WTC11 (cell line): Measurements from ENCODE around the gene SIGLEC7. TPM values are rescaled to one million over a fixed set of nuclear protein-coding genes. Genes with fewer than 3 reads are reported as not detected.

ENCODE experiments used
- ATAC-seq: fragments of 200-7000 bp; cut with Tn5 transposase; 2 replicates; pipeline ENCODE4 v1.10.0; 2021; ENCODE audit warnings: mild to moderate bottlenecking, moderate library complexity
- CTCF ChIA-PET: fragments of 300-600 bp; sonication (Branson Sonifier 250); formaldehyde crosslinking; loops from one replicate; lab custom pipeline; 2021; ENCODE audit warnings: antibody characterized with exemption; lab: Charles Lee
- POLR2A ChIA-PET: fragments of 350-600 bp; sonication (Branson Sonifier 250); formaldehyde crosslinking; loops from one replicate; lab custom pipeline; 2021; ENCODE audit warnings: antibody characterized with exemption; lab: Charles Lee
- DNase-seq: peaks from one replicate; pipeline ENCODE4 v3.0.0; 2021; ENCODE audit warnings: low spot score
- H3K27ac Mint-ChIP-seq: 2 replicates; pipeline ENCODE4 v1.8.0; 2021; ENCODE audit warnings: mixed read lengths
- H3K27me3 Mint-ChIP-seq: 2 replicates; pipeline ENCODE4 v1.8.0; 2021; ENCODE audit warnings: low read depth, mild to moderate bottlenecking, moderate library complexity, mixed read lengths
- H3K36me3 Mint-ChIP-seq: 2 replicates; pipeline ENCODE4 v1.8.0; 2021; ENCODE audit warnings: mixed read lengths
- H3K4me1 Mint-ChIP-seq: 2 replicates; pipeline ENCODE4 v1.8.0; 2022; ENCODE audit warnings: mixed read lengths
- H3K4me3 Mint-ChIP-seq: 2 replicates; pipeline ENCODE4 v1.8.0; 2021; ENCODE audit warnings: mild to moderate bottlenecking, moderate library complexity, mixed read lengths
- H3K9me3 Mint-ChIP-seq: 2 replicates; pipeline ENCODE4 v1.8.0; 2021; ENCODE audit warnings: mixed read lengths
- ATF1 ChIP-seq: sonication (generic); formaldehyde crosslinking; IDR thresholded peaks from 2 replicates; pipeline ENCODE4 v1.8.1; 2023; ENCODE audit warnings: mild to moderate bottlenecking, moderate library complexity, missing genetic modification reagents
- CDX4 ChIP-seq: fragments of 250-450 bp; sonication (Bioruptor Pico); IDR thresholded peaks from 2 replicates; pipeline ENCODE4 v1.9.0; 2021; ENCODE audit warnings: moderate library complexity, mild to moderate bottlenecking, inconsistent platforms, borderline replicate concordance
- CREB1 ChIP-seq: sonication (generic); formaldehyde crosslinking; IDR thresholded peaks from 2 replicates; pipeline ENCODE4 v1.8.0; 2023; ENCODE audit warnings: mild to moderate bottlenecking, missing genetic modification reagents
- CREM ChIP-seq: sonication (generic); formaldehyde crosslinking; IDR thresholded peaks from 2 replicates; pipeline ENCODE4 v1.8.1; 2022; ENCODE audit warnings: mild to moderate bottlenecking, missing genetic modification reagents, moderate library complexity
- ELF4 ChIP-seq: sonication (generic); formaldehyde crosslinking; IDR thresholded peaks from 2 replicates; pipeline ENCODE4 v1.8.1; 2022; ENCODE audit warnings: low read depth, mild to moderate bottlenecking, moderate library complexity, missing genetic modification reagents
- FOXK1 ChIP-seq: sonication (generic); formaldehyde crosslinking; IDR thresholded peaks from 2 replicates; pipeline ENCODE4 v1.8.0; 2022; ENCODE audit warnings: mild to moderate bottlenecking, moderate library complexity, missing genetic modification reagents
- GTF2I ChIP-seq: fragments of 250-450 bp; sonication (Bioruptor Pico); conservative IDR thresholded peaks from 2 replicates; pipeline ENCODE4 v1.4.0; 2021; ENCODE audit warnings: mild to moderate bottlenecking
- JAZF1 ChIP-seq: fragments of 250-450 bp; sonication (Bioruptor Pico); IDR thresholded peaks from 2 replicates; pipeline ENCODE4 v1.9.0; 2021; ENCODE audit warnings: moderate library complexity, mild to moderate bottlenecking, inconsistent platforms
- JUN ChIP-seq: sonication (generic); formaldehyde crosslinking; IDR thresholded peaks from 2 replicates; pipeline ENCODE4 v1.8.0; 2023; ENCODE audit warnings: mild to moderate bottlenecking, missing genetic modification reagents
- NR2C2 ChIP-seq: sonication (generic); formaldehyde crosslinking; IDR thresholded peaks from 2 replicates; pipeline ENCODE4 v1.8.0; 2022; ENCODE audit warnings: mild to moderate bottlenecking, missing genetic modification reagents
- PRDM15 ChIP-seq: sonication (generic); formaldehyde crosslinking; IDR thresholded peaks from 2 replicates; pipeline ENCODE4 v1.8.0; 2022; ENCODE audit warnings: missing genetic modification reagents
- SMAD3 ChIP-seq: sonication (generic); formaldehyde crosslinking; IDR thresholded peaks from 2 replicates; pipeline ENCODE4 v1.8.0; 2022; ENCODE audit warnings: missing genetic modification reagents, mild to moderate bottlenecking, borderline replicate concordance
- SMAD4 ChIP-seq: sonication (generic); formaldehyde crosslinking; IDR thresholded peaks from 2 replicates; pipeline ENCODE4 v1.8.0; 2022; ENCODE audit warnings: mild to moderate bottlenecking, missing genetic modification reagents
- TEAD4 ChIP-seq: sonication (generic); formaldehyde crosslinking; IDR thresholded peaks from 2 replicates; pipeline ENCODE4 v1.8.0; 2022; ENCODE audit warnings: mild to moderate bottlenecking, missing genetic modification reagents
- ZMAT4 ChIP-seq: fragments of 250-450 bp; sonication (Bioruptor Pico); IDR thresholded peaks from 2 replicates; pipeline ENCODE4 v1.9.0; 2021; ENCODE audit warnings: mild to moderate bottlenecking
- ZNF317 ChIP-seq: sonication (generic); formaldehyde crosslinking; IDR thresholded peaks from 2 replicates; pipeline ENCODE4 v1.8.1; 2023; ENCODE audit warnings: low read depth, mild to moderate bottlenecking, moderate library complexity, missing genetic modification reagents, borderline replicate concordance
- ZNF416 ChIP-seq: fragments of 250-450 bp; sonication (Bioruptor Pico); IDR thresholded peaks from 2 replicates; pipeline ENCODE4 v1.9.0; 2021; ENCODE audit warnings: mild to moderate bottlenecking, inconsistent platforms
- total RNA-seq: library from RNA; stranded (reverse); gene quantifications from 3 replicates; pipeline ENCODE4 v1.2.3, GENCODE V29; 2021
- TF ChIP-seq, protein P1 (sequence below): sonication (generic); formaldehyde crosslinking; IDR thresholded peaks from 2 replicates; pipeline ENCODE4 v1.8.0; 2022; ENCODE audit warnings: mild to moderate bottlenecking, missing genetic modification reagents
- TF ChIP-seq, protein P2 (sequence below): sonication (generic); formaldehyde crosslinking; IDR thresholded peaks from 2 replicates; pipeline ENCODE4 v1.8.1; 2022; ENCODE audit warnings: mild to moderate bottlenecking, missing genetic modification reagents, moderate library complexity, borderline replicate concordance
- TF ChIP-seq, protein P3 (sequence below): sonication (generic); formaldehyde crosslinking; IDR thresholded peaks from 2 replicates; pipeline ENCODE4 v1.8.0; 2023; ENCODE audit warnings: missing genetic modification reagents
- TF ChIP-seq, protein P4 (sequence below): sonication (generic); formaldehyde crosslinking; IDR thresholded peaks from 2 replicates; pipeline ENCODE4 v1.8.1; 2023; ENCODE audit warnings: mild to moderate bottlenecking, missing genetic modification reagents, moderate library complexity
- TF ChIP-seq, protein P5 (sequence below): sonication (generic); formaldehyde crosslinking; IDR thresholded peaks from 2 replicates; pipeline ENCODE4 v1.8.1; 2023; ENCODE audit warnings: mild to moderate bottlenecking, missing genetic modification reagents, moderate library complexity

Gene SIGLEC7
- total RNA-seq, 1 experiment from 2014 or later = not detected

DNA sequence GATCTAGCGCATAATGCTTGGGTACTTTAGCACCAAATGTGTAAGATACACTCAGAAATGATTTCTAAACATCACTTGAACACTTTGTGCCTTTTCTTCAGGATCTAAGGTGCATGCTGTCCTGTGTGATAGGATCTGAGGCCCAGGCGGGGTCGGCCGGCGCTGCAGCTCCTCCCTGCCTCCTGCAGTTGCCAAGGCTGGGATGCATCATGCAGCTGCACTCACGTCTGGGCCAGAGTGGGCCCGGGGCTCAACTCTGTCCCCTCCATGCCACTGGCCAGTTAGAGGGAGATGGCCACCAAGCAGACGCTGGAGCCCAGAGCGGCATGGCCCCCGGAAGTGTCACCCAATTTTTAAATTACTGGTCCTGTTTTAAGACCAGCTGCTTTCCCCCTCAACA lies 53.5 kb downstream of the SIGLEC7 start (continued):
- TF ChIP-seq, protein P1, sequence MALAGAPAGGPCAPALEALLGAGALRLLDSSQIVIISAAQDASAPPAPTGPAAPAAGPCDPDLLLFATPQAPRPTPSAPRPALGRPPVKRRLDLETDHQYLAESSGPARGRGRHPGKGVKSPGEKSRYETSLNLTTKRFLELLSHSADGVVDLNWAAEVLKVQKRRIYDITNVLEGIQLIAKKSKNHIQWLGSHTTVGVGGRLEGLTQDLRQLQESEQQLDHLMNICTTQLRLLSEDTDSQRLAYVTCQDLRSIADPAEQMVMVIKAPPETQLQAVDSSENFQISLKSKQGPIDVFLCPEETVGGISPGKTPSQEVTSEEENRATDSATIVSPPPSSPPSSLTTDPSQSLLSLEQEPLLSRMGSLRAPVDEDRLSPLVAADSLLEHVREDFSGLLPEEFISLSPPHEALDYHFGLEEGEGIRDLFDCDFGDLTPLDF (CRISPR knock-in tag) = no peak
- TF ChIP-seq JAZF1 (CRISPR knock-in tag) = no peak
- TF ChIP-seq, protein P2, sequence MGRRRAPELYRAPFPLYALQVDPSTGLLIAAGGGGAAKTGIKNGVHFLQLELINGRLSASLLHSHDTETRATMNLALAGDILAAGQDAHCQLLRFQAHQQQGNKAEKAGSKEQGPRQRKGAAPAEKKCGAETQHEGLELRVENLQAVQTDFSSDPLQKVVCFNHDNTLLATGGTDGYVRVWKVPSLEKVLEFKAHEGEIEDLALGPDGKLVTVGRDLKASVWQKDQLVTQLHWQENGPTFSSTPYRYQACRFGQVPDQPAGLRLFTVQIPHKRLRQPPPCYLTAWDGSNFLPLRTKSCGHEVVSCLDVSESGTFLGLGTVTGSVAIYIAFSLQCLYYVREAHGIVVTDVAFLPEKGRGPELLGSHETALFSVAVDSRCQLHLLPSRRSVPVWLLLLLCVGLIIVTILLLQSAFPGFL (CRISPR knock-in tag) = no peak
- TF ChIP-seq, protein P3, sequence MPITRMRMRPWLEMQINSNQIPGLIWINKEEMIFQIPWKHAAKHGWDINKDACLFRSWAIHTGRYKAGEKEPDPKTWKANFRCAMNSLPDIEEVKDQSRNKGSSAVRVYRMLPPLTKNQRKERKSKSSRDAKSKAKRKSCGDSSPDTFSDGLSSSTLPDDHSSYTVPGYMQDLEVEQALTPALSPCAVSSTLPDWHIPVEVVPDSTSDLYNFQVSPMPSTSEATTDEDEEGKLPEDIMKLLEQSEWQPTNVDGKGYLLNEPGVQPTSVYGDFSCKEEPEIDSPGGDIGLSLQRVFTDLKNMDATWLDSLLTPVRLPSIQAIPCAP (CRISPR knock-in tag) = no peak
- no peak for TF ChIP-seq CDX4 (CRISPR knock-in tag)
- no peak for TF ChIP-seq TEAD4 (CRISPR knock-in tag)
- TF ChIP-seq, protein P4, sequence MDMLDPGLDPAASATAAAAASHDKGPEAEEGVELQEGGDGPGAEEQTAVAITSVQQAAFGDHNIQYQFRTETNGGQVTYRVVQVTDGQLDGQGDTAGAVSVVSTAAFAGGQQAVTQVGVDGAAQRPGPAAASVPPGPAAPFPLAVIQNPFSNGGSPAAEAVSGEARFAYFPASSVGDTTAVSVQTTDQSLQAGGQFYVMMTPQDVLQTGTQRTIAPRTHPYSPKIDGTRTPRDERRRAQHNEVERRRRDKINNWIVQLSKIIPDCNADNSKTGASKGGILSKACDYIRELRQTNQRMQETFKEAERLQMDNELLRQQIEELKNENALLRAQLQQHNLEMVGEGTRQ (CRISPR knock-in tag) = no peak
- no peak for TF ChIP-seq NR2C2 (CRISPR knock-in tag)
- no peak for TF ChIP-seq PRDM15
- TF ChIP-seq, protein P5, sequence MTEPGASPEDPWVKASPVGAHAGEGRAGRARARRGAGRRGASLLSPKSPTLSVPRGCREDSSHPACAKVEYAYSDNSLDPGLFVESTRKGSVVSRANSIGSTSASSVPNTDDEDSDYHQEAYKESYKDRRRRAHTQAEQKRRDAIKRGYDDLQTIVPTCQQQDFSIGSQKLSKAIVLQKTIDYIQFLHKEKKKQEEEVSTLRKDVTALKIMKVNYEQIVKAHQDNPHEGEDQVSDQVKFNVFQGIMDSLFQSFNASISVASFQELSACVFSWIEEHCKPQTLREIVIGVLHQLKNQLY (CRISPR knock-in tag) = no peak
- TF ChIP-seq FOXK1 = no peak
- no peak for TF ChIP-seq GTF2I (CRISPR knock-in tag)
- no peak for TF ChIP-seq CREM (CRISPR knock-in tag)

GRCh38 chr19:51196181-51196580 lies 54.1 kb downstream of the SIGLEC7 start:
- ATAC-seq (no peak), DNase-seq (no peak)
- peaks cover 11% of the 10 kb centered on the region for H3K9me3 Mint-ChIP-seq
- H3K27me3 Mint-ChIP-seq = peaks cover 10% of the 10 kb centered on the region
- H3K27ac Mint-ChIP-seq = no peak overlapping the region
- POLR2A ChIA-PET = no interaction called here
- no peaks in the 10 kb centered on the region for H3K4me1 Mint-ChIP-seq
- no peak overlapping the region for H3K4me3 Mint-ChIP-seq
- no peaks in the 10 kb centered on the region for H3K36me3 Mint-ChIP-seq
- CTCF ChIA-PET = no interaction called here
- TF ChIP-seq CREB1 = no peak
- no peak for TF ChIP-seq ZNF317
- no peak for TF ChIP-seq SMAD4 (CRISPR knock-in tag)
- no peak for TF ChIP-seq ELF4 (CRISPR knock-in tag)
- no peak for TF ChIP-seq JUN (CRISPR knock-in tag)
- no peak for TF ChIP-seq ATF1
- TF ChIP-seq TEAD4 (CRISPR knock-in tag) = no peak
- TF ChIP-seq PRDM15 = no peak
- no peak for TF ChIP-seq ZNF416
- TF ChIP-seq, protein P1 (CRISPR knock-in tag) = no peak
- no peak for TF ChIP-seq SMAD3 (CRISPR knock-in tag)
- TF ChIP-seq ZMAT4 (CRISPR knock-in tag) = no peak
